ENCODE data around the gene HCAR2. TPM values are rescaled to one million over a fixed set of nuclear protein-coding genes. Genes with fewer than 3 reads are reported as not detected.

The HCAR2 gene
- not detected in 2 replicates for total RNA-seq

DNA sequence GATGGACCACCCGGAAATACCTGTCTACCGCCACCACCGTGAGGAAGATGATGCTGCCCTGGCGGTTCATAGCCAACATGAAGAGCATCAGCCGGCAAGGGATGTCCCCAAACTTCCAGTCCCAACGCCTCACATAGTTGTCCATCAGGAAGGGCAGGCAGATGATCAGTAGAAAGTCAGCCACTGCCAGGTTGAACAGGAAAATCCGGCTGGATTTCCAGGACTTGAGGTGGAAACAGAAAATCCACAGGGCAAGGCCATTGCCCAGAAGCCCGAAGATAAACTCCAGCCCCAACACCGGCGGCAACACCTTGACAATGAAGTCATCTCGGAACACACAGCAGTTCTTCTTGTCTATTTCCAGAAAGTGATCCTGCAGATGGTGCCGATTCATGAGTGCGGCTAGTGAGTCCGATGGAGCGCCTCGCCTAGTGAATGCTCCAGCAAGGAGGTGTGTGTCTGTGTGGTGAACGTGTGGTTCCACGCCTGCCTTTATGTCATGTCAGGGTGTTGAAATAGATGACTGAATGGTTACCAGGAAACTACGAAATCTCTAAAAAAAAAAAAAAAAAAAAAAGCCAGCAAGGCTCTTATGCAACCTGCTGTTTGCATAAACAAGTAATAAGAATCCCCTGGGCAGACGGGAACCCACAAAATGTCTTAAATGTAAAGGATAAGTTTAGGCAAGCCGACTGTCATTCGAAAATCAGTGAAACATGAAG, at the start of gene HCAR2:
Gene HCAR2, minus strand, starts transcription at position 468 of the 722 bp plus-strand sequence. Its CDS starts 74 bp downstream, at position 394.

DNA sequence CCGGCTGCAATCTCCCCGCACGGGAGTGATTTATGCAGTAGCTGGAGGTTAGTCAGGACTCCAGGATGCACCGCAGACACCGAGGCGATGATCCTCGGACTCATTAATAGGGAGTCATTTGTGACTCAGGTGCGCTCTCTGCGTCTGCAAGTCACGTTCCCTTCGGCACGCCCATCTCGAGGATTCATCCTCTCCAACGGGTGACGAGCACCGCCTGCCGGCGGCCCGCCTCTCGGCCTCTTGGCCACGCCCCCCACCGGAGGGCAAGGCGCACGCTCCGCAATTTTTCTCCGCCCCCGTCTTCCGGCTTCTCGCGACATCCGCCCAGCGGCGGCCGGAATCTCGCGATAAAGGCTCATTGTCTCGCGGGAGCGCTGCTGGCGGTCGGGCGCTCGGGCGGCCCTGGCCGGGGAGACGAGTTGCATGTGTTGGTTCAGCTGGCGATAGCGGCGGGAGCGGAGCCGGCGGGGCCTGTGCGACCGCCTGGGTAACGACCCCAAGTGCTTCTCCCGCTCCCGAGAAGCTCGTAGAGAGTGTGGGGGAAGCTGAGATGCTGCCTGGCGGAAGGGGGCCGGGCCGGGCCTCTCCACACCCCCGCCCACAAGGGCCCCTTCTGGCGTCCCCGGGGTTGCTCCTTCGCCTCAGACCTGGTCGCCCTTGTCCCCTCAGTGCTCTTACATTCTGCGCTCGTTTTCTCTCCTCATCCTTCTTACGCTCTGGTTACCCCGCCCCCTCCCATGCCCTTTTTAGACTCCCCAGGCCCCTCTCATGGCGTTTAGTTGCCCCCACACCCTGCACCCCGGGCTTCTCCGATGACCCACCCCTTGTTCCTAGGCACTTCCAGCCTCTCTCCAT, 49.5 kb upstream of the HCAR2 start, which contains the start of gene DENR:
Gene DENR, plus strand, starts transcription at position 361 of the 855 bp plus-strand sequence. CDS start 878 bp downstream, outside the sequence.

DNA sequence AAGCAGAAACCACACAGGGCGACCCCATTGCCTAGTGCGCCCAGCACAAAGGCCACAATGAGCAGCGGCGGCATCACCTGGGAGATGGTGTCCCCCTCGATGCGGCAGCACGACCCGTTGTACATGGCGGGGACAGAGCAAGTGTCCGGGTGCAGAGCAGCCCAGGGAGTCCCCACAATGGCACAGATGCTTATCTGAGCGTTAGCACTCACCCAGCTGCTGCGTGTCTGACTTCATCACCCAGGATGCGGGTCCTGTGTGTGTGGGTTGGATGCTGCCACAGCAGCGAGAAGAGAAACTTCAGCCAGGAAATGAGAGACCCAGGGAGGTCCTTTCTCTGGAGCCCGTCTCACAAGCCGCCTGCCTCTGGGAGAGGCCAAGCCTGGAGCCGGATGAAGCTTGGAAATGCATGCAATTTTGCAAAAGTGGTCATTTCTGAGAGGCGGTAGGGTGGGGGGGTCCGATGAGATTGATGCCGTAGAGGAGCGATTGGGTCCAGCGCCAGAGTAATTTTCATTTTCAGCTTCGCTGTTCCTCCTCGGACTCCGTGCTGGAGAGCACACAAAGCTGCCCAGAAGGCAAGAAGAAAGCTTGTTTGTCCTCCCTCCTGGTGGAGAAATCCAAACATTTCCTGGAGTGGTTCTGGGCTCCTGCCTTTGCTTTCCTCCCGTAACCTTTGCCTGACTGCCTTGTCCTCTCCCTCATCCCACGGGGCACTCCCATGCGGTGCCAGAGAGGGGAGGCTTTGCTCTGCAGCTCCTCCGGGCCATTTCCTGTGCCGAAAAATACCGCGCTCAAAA, 27.3 kb upstream of the HCAR2 start, which contains the start of gene HCAR1:
Gene HCAR1, minus strand, starts transcription at position 630 of the 800 bp plus-strand sequence. Its CDS starts 505 bp downstream, at position 125.

DNA sequence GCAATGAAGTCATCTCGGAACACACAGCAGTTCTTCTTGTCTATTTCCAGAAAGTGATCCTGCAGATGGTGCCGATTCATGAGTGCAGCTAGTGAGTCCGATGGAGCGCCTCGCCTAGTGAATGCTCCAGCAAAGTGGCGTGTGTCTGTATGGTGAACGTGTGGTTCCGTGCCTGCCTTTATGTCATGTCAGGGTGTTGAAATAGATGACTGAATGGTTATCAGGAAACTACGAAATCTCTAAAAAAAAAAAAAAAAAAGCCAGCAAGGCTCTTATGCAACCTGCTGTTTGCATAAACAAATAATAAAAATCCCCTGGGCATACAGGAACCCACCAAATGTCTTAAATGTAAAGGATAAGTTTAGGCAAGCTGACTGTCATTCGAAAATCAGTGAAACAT, 13.5 kb upstream of the HCAR2 start, which contains the start of gene HCAR3:
Gene HCAR3, minus strand, starts transcription at position 154 of the 400 bp plus-strand sequence. Its CDS starts 74 bp downstream, at position 80.

Other genes starting within 250 kb of the HCAR2 start
- 20.4 TPM in 2 replicates for gene ZCCHC8, start 202.4 kb downstream of the HCAR2 start, total RNA-seq
- 55.7 and 70.2 TPM in 2 replicates for gene RSRC2, start 176.4 kb downstream of the HCAR2 start, total RNA-seq
- gene KNTC1, start 176.1 kb downstream of the HCAR2 start, total RNA-seq, result 29.0 and 87.0 TPM in 2 replicates
- not detected in 2 replicates for gene HCAR3, start 13.5 kb upstream of the HCAR2 start, total RNA-seq
- gene HCAR1, start 27.5 kb upstream of the HCAR2 start, total RNA-seq, result 1.00 and 1.5 TPM in 2 replicates
- gene DENR, start 49.5 kb upstream of the HCAR2 start, total RNA-seq, result 37.9 and 47.0 TPM in 2 replicates
- gene CCDC62, start 71.2 kb upstream of the HCAR2 start, total RNA-seq, result 0.55 and 1.2 TPM in 2 replicates
- 14.7 and 25.7 TPM in 2 replicates for gene HIP1R, start 132.1 kb upstream of the HCAR2 start, total RNA-seq
- gene VPS37B, start 192.8 kb upstream of the HCAR2 start, total RNA-seq, result 13.6 and 13.8 TPM in 2 replicates

All from uterine smooth muscle cell (primary cell).